Tibial nerve (tissue), 3 donors: ENCODE results near the gene IFITM5.
"Not testable (repeated sequence)": the region's sequence is repeated elsewhere in the genome, so short reads cannot be mapped to it uniquely, and the experiment has no call there.

Source experiments
- CTCF ChIP-seq, 5 experiments: fragments of 200-600 bp in 3 of 5; fragments of 450-650 bp in 2 of 5; sonication (generic) in 3 of 5; IDR thresholded peaks; one replicate each; pipeline ENCODE4 v1.5.1; 2016 to 2019; ENCODE audit warnings: antibody characterized with exemption in 5 of 5, mild to moderate bottlenecking in 3 of 5, moderate library complexity in 2 of 5
- POLR2A ChIP-seq, 2 donors: fragments of 450-650 bp; IDR thresholded peaks; one replicate each; pipeline ENCODE4 v1.6.1; 2017; ENCODE audit warnings: antibody characterized with exemption in 2 of 2, mild to moderate bottlenecking in 2 of 2, moderate library complexity in 2 of 2

GRCh38 chr11:268716-269145 is 30.6 kb downstream of the IFITM5 start:
- peak in 1 of 5 experiments; percentile 15 for TF ChIP-seq CTCF (IDR thresholded peaks at IDR 0.05)
- not testable (repeated sequence) for TF ChIP-seq POLR2A (IDR thresholded peaks at IDR 0.05)
